ENCODE measurements around the gene S100A11. TPM values are rescaled to one million over a fixed set of nuclear protein-coding genes. Genes with fewer than 3 reads are reported as not detected.
A peak's percentile ranks its signal among the peaks of the same experiment; 100 is the strongest.

Gene S100A11
- total RNA-seq, 3 donors from 2014 or later (not counting 1 experiment from before 2014, with no cell fraction given) = 70.5 to 114 (median 88.9) TPM

- Histone ChIP-seq H3K9me3 (ENCODE audit: control insufficient read depth, insufficient read depth, low read length) (no peaks in the 10 kb centered on the region), H3K4me3 (ENCODE audit: low read length) (no peak overlapping the region), H3K27me3 (ENCODE audit: control insufficient read depth, insufficient read depth, low read length) (peaks cover 2% of the 10 kb centered on the region), H3K27ac (ENCODE audit: low read length) (no peak overlapping the region), H3K36me3 (ENCODE audit: control insufficient read depth, insufficient read depth, low read length) (no peaks in the 10 kb centered on the region), H3K4me1 (ENCODE audit: control insufficient read depth, insufficient read depth, low read length) (peaks cover 7% of the 10 kb centered on the region)
- WGBS (ENCODE audit: insufficient coverage) = 75% methylated on average over 4 of the region's 4 CpGs
- no peaks in the 10 kb centered on the region for H3K36me3 Mint-ChIP-seq
- no peak overlapping the region for H3K4me3 Mint-ChIP-seq
- no peak for ATAC-seq
- H3K9me3 Mint-ChIP-seq = no peaks in the 10 kb centered on the region
- TF ChIP-seq, protein P1, sequence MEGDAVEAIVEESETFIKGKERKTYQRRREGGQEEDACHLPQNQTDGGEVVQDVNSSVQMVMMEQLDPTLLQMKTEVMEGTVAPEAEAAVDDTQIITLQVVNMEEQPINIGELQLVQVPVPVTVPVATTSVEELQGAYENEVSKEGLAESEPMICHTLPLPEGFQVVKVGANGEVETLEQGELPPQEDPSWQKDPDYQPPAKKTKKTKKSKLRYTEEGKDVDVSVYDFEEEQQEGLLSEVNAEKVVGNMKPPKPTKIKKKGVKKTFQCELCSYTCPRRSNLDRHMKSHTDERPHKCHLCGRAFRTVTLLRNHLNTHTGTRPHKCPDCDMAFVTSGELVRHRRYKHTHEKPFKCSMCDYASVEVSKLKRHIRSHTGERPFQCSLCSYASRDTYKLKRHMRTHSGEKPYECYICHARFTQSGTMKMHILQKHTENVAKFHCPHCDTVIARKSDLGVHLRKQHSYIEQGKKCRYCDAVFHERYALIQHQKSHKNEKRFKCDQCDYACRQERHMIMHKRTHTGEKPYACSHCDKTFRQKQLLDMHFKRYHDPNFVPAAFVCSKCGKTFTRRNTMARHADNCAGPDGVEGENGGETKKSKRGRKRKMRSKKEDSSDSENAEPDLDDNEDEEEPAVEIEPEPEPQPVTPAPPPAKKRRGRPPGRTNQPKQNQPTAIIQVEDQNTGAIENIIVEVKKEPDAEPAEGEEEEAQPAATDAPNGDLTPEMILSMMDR (IDR thresholded peaks at IDR 0.05) = no peak
- intact Hi-C loops (cut with micrococcal nuclease) = loop anchor here (1.0 kb wide), 2 partner anchors 33 to 67 kb away; no protein-coding TSS in a partner anchor
- peak overlapping the region in 1 of 2 donors; percentile 37 for H3K27ac Mint-ChIP-seq
- peaks cover 12 to 15% of the 10 kb centered on the region in 2 donors for H3K27me3 Mint-ChIP-seq (ENCODE audit: low read depth in 2 of 2)
- no peaks in the 10 kb centered on the region for H3K4me1 Mint-ChIP-seq
- no peak for DNase-seq
Observed at GRCh38 chr1:152000964-152001630, 35.7 kb downstream of the S100A11 start.

- H3K9me3 ChIP-seq (ENCODE audit: control insufficient read depth, insufficient read depth, low read length) = no peaks in the 10 kb centered on the region
- Mint-ChIP-seq H3K27me3 (ENCODE audit: low read depth in 2 of 2) (peaks cover 11 to 12% of the 10 kb centered on the region in 2 donors), H3K27ac (no peak overlapping the region), H3K4me3 (no peak overlapping the region), H3K4me1 (peaks cover 5 to 12% of the 10 kb centered on the region in 2 donors), H3K9me3 (no peaks in the 10 kb centered on the region), H3K36me3 (no peaks in the 10 kb centered on the region)
- H3K36me3 ChIP-seq (ENCODE audit: control insufficient read depth, insufficient read depth, low read length) = no peaks in the 10 kb centered on the region
- no peak for ATAC-seq
- no peak for DNase-seq
- peaks cover 15% of the 10 kb centered on the region for H3K4me1 ChIP-seq (ENCODE audit: control insufficient read depth, insufficient read depth, low read length)
- TF ChIP-seq, protein P1 (IDR thresholded peaks at IDR 0.05) = no peak
- no peak overlapping the region for H3K27ac ChIP-seq (ENCODE audit: low read length)
- no peak overlapping the region for H3K4me3 ChIP-seq (ENCODE audit: low read length)
- intact Hi-C loops (cut with micrococcal nuclease) = no loop called here
- peaks cover 2% of the 10 kb centered on the region for H3K27me3 ChIP-seq (ENCODE audit: control insufficient read depth, insufficient read depth, low read length)
Observed at GRCh38 chr1:151998611-151999362, 38.0 kb downstream of the S100A11 start.

DNA sequence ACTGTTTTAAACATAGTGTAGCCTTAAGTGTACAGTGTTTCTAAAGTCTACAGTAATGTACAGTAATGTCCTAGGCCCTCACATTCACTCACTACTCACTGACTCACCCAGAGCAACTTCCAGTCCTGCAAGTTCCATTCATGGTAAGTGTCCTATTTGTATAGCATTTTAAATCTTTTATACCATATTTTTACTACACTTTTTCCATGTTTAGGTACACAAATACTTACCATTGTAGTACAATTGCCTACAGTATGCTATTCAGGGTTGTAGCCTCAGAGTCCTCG is 39.6 kb downstream of the S100A11 start:
- 93% methylated on average over 1 of the region's 1 CpG for WGBS (ENCODE audit: insufficient coverage)
- peaks cover 0 to 5% of the 10 kb centered on the region in 2 donors for H3K27me3 Mint-ChIP-seq (ENCODE audit: low read depth in 2 of 2)
- ATAC-seq = no peak

More for the DNA sequence above, 39.6 kb downstream of the S100A11 start:
- no peak overlapping the region for H3K4me3 ChIP-seq (ENCODE audit: low read length)
- H3K9me3 Mint-ChIP-seq = no peaks in the 10 kb centered on the region
- no peak overlapping the region for H3K27ac Mint-ChIP-seq
- peaks cover 25% of the 10 kb centered on the region for H3K4me1 ChIP-seq (ENCODE audit: control insufficient read depth, insufficient read depth, low read length)
- H3K4me3 Mint-ChIP-seq = no peak overlapping the region
- TF ChIP-seq, protein P1 (IDR thresholded peaks at IDR 0.05) = no peak
- no peaks in the 10 kb centered on the region for H3K27me3 ChIP-seq (ENCODE audit: control insufficient read depth, insufficient read depth, low read length)
- intact Hi-C loops (cut with micrococcal nuclease) = loop anchor here (1.0 kb wide), 3 partner anchors 29 to 108 kb away; no protein-coding TSS in a partner anchor
- H3K4me1 Mint-ChIP-seq = peaks cover 14 to 24% of the 10 kb centered on the region in 2 donors
- H3K36me3 Mint-ChIP-seq = no peaks in the 10 kb centered on the region
- no peaks in the 10 kb centered on the region for H3K9me3 ChIP-seq (ENCODE audit: control insufficient read depth, insufficient read depth, low read length)
- DNase-seq = no peak
- H3K36me3 ChIP-seq (ENCODE audit: control insufficient read depth, insufficient read depth, low read length) = no peaks in the 10 kb centered on the region
- H3K27ac ChIP-seq (ENCODE audit: low read length) = no peak overlapping the region
